Measurements from ENCODE around the gene HPS3. TPM values are rescaled to one million over a fixed set of nuclear protein-coding genes. Genes with fewer than 3 reads are reported as not detected.

Gene HPS3
- total RNA-seq, 1 experiment from 2014 or later: 26.7 TPM

Small RNA genes lying within 50 kb of the gene (small RNA-seq; reads per million reads assigned to genes)
- gene RF00019: not detected

Other genes starting within 250 kb of the HPS3 start
- 53.1 and 79.4 TPM in 2 replicates for gene GYG1, start 138.1 kb upstream of the HPS3 start, total RNA-seq (2014; rRNA removed; shearing (Covaris generic))
- 62.1 and 62.5 TPM in 2 replicates for gene HLTF, start 43.1 kb upstream of the HPS3 start, total RNA-seq (2014; rRNA removed; shearing (Covaris generic))
- not detected in 2 replicates for gene CP, start 92.2 kb downstream of the HPS3 start, total RNA-seq (2014; rRNA removed; shearing (Covaris generic))
- 0.03 TPM in 1 of 2 replicates, not detected in the other for gene TM4SF18, start 204.0 kb downstream of the HPS3 start, total RNA-seq (2014; rRNA removed; shearing (Covaris generic))
- 508 and 543 TPM in 2 replicates for gene TM4SF1, start 248.0 kb downstream of the HPS3 start, total RNA-seq (2014; rRNA removed; shearing (Covaris generic))